Left ventricle myocardium inferior (tissue), 1 donor: Measurements from ENCODE around the gene RAP2C. TPM values are rescaled to one million over a fixed set of nuclear protein-coding genes. Genes with fewer than 3 reads are reported as not detected.
A peak's percentile ranks its signal among the peaks of the same experiment; 100 is the strongest.

Source experiments
- DNase-seq: peaks from one replicate; pipeline ENCODE4 v3.0.0-alpha.2; 2020
- H3K27ac ChIP-seq: fragments of 200-600 bp; replicated peaks from 2 replicates; pipeline ENCODE4 v1.8.0; 2021
- H3K27me3 ChIP-seq: fragments of 200-600 bp; 2 replicates; pipeline ENCODE4 v1.8.0; 2021; ENCODE audit warnings: low read depth
- H3K36me3 ChIP-seq: fragments of 200-600 bp; 2 replicates; pipeline ENCODE4 v1.8.0; 2021
- H3K4me1 ChIP-seq: fragments of 200-600 bp; 2 replicates; pipeline ENCODE4 v1.8.0; 2021
- H3K4me3 ChIP-seq: fragments of 200-600 bp; 2 replicates; pipeline ENCODE4 v1.8.0; 2021; ENCODE audit warnings: mild to moderate bottlenecking, moderate library complexity
- H3K9me3 ChIP-seq: fragments of 200-600 bp; replicated peaks from 2 replicates; pipeline ENCODE4 v1.8.0; 2021
- intact Hi-C: fragments of 100-400 bp; cut with micrococcal nuclease; formaldehyde crosslinking; loops from one replicate; pipeline ENCODE4 v1.11.0; 2022
- total RNA-seq: library from RNA; stranded (reverse); fragmentation: NEBNext Ultra II Directional; extraction: Animal tissue kit (Norgen Biotek cat#: 25700); gene quantifications from one replicate; pipeline ENCODE4 v1.2.1, GENCODE V29; 2021
- TF ChIP-seq, protein P1 (sequence below): fragments of 200-600 bp; IDR thresholded peaks from 2 replicates; pipeline ENCODE4 v1.8.0; 2021; ENCODE audit warnings: antibody characterized with exemption, mild to moderate bottlenecking, borderline replicate concordance
- donor health status: DM: no; HTN: yes; CAD: no; lungs with severe emphysema.

Gene RAP2C
- total RNA-seq, 1 donor from 2014 or later, result 15.3 TPM

DNA sequence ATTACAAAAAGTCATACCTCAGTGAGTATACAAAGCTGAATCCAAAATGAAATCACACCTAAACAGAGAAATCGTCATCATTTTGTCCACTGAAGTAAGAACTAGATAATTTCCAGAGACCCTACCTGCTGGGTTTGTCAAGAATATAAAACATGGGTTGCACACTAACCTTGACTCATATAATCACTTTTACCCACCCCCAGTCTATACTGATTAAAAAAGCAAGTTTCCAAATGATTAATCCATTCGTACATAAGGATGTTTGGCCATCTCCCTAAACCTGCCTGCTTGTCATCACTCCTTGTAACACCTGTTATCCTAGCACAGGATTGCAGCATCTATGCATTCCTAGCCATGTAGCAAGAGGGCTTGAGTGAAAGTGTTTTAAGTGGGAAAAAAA is 4.7 kb downstream of the RAP2C start:
- H3K4me3 ChIP-seq, result no peak overlapping the region
- intact Hi-C loops, result no loop called here

DNA sequence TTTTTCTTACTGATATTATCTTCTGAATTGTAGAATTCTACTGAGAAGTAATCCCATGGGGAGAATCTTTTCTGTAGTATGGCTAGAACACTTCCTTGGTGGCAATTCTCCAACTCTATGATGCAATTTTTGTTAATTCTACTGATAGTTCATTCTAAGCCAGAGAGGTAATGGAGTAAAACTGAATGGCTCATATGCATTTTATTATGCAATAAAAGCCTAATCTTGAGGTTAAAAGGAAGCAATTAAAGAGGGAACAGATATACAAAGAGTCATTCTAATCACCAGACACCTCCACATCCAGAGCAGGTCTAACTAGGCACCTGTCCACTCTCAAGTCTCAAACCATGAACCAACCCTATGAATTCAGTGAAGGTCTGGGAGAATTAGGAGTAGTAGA is 9.7 kb downstream of the RAP2C start:
- Histone ChIP-seq H3K27ac (peak overlapping the region; percentile 5), H3K4me3 (no peak overlapping the region), H3K9me3 (no peaks in the 10 kb centered on the region), H3K36me3 (peaks cover 11% of the 10 kb centered on the region), H3K27me3 (no peaks in the 10 kb centered on the region), H3K4me1 (peaks cover 78% of the 10 kb centered on the region)
- intact Hi-C loops, result no loop called here
- no peak for DNase-seq
- TF ChIP-seq, protein P1, sequence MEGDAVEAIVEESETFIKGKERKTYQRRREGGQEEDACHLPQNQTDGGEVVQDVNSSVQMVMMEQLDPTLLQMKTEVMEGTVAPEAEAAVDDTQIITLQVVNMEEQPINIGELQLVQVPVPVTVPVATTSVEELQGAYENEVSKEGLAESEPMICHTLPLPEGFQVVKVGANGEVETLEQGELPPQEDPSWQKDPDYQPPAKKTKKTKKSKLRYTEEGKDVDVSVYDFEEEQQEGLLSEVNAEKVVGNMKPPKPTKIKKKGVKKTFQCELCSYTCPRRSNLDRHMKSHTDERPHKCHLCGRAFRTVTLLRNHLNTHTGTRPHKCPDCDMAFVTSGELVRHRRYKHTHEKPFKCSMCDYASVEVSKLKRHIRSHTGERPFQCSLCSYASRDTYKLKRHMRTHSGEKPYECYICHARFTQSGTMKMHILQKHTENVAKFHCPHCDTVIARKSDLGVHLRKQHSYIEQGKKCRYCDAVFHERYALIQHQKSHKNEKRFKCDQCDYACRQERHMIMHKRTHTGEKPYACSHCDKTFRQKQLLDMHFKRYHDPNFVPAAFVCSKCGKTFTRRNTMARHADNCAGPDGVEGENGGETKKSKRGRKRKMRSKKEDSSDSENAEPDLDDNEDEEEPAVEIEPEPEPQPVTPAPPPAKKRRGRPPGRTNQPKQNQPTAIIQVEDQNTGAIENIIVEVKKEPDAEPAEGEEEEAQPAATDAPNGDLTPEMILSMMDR, result no peak

More for the DNA sequence above, 4.7 kb downstream of the RAP2C start:
- DNase-seq, result no peak
- peaks cover 11% of the 10 kb centered on the region for H3K36me3 ChIP-seq
- no peaks in the 10 kb centered on the region for H3K9me3 ChIP-seq
- H3K4me1 ChIP-seq, result peaks cover 52% of the 10 kb centered on the region
- H3K27me3 ChIP-seq, result no peaks in the 10 kb centered on the region
- TF ChIP-seq, protein P1, result no peak
- no peak overlapping the region for H3K27ac ChIP-seq

DNA sequence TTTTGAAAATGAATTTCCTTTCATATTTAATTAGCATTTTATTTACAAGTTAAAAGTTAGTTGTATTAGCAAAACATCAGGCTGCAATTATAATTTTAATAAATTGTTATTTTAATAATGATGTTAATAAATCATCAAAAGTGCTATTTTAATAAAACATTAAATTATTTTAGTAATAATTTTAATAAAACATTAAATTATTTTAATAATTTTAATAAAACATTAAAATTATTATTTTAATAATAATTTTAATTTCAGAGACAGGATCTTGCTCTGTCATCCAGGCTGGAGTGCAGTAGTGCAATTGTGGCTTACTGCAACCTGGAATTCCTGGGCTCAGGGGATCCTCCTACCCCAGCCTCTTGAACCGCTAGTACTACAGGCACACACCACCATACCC is 10.8 kb downstream of the RAP2C start:
- H3K36me3 ChIP-seq, result peaks cover 6% of the 10 kb centered on the region
- no peaks in the 10 kb centered on the region for H3K27me3 ChIP-seq
- DNase-seq, result no peak
- no peak overlapping the region for H3K4me3 ChIP-seq
- TF ChIP-seq, protein P1, result no peak
- intact Hi-C loops, result no loop called here
- no peaks in the 10 kb centered on the region for H3K9me3 ChIP-seq
- H3K27ac ChIP-seq, result no peak overlapping the region
- peaks cover 83% of the 10 kb centered on the region for H3K4me1 ChIP-seq

DNA sequence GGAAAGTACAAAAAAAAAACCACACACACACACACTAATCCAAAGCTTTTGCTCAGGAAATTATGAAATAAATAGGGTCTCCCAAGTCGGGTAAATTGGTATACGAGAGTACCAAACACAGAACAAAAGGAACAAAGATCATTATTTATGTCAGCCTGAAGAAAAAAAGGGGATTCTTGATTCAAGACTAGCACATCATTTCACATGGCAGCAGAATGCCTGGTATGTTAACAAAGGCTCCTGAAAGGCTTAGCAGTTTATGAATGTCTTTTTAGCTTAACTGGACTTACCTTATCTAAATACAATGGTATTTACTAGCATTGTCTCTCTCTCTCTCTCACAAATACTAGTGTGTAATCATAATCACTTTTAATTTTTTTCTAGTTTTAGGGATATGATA is 11.3 kb downstream of the RAP2C start:
- Histone ChIP-seq H3K36me3 (peaks cover 4% of the 10 kb centered on the region), H3K27me3 (no peaks in the 10 kb centered on the region), H3K4me3 (no peak overlapping the region), H3K4me1 (peaks cover 82% of the 10 kb centered on the region), H3K27ac (no peak overlapping the region), H3K9me3 (no peaks in the 10 kb centered on the region)
- TF ChIP-seq, protein P1, result no peak
- no peak for DNase-seq
- intact Hi-C loops, result no loop called here

DNA sequence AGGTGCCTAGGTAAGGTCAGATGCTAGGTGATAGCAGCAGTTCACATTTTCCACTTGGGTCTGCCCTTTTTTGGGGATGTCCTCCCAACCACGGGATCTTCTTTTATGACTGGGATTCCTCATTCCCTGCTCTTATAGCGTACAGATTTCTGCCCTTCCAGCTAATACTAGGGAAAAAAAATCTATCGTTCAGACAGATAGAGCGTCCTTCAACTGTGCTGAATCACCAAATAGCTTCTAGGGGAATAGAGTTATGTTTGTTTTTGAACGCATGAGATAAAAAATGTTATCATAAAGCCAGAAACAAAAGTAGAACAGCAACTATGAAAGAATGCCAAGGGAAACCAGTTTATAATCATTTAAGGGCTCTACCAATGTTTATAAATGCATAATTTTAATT is 13.0 kb downstream of the RAP2C start:
- Histone ChIP-seq H3K4me3 (no peak overlapping the region), H3K4me1 (peaks cover 67% of the 10 kb centered on the region)

More for the DNA sequence above, 13.0 kb downstream of the RAP2C start:
- Histone ChIP-seq H3K9me3 (no peaks in the 10 kb centered on the region), H3K36me3 (no peaks in the 10 kb centered on the region), H3K27me3 (no peaks in the 10 kb centered on the region), H3K27ac (peak overlapping the region; percentile 12)
- no peak for DNase-seq
- TF ChIP-seq, protein P1, result no peak
- intact Hi-C loops, result no loop called here
